ENCODE results near the gene TTC34.

The TTC34 gene

DNA sequence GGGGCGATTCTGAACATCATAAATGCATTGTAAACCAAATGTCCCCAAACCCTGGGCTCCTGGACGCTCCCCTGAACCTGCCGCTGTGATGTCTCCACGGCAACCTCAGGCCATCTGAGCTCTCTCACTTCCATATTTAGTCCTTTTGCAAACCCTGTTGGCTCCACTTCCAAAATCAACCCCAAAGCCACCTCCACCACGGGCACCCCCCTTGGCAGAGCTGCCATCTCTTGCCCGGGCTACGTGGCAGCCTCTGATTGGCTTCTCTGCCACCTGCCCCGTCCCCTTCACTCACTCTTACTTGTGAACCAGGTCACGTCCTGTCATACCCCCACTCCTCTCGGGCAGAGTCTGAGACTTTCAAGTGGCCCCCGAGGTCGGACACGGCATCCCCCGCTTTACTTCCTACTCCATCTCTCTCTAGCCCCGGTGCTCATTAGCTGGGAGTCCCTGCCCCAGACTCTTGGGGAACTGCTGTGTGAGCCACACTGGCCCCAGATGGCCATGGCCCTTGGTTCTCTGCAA lies 199.1 kb downstream of the TTC34 start:
- no peak overlapping the region for H3K9ac ChIP-seq (ENCODE audit: low read length)
- H3K79me2 ChIP-seq (ENCODE audit: low read length): no peaks in the 10 kb centered on the region
- H2AFZ ChIP-seq (ENCODE audit: low read depth, low read length): no peak overlapping the region
- H4K20me1 ChIP-seq (ENCODE audit: insufficient read depth, low read length): no peaks in the 10 kb centered on the region
- no peaks in the 10 kb centered on the region for H3K36me3 ChIP-seq (replicated peaks; ENCODE audit: low read depth, low read length)
- no peak overlapping the region for H3K27ac ChIP-seq (ENCODE audit: low read length)
- no peaks in the 10 kb centered on the region for H3K4me1 ChIP-seq (ENCODE audit: low read length)
- TF ChIP-seq, protein P1, sequence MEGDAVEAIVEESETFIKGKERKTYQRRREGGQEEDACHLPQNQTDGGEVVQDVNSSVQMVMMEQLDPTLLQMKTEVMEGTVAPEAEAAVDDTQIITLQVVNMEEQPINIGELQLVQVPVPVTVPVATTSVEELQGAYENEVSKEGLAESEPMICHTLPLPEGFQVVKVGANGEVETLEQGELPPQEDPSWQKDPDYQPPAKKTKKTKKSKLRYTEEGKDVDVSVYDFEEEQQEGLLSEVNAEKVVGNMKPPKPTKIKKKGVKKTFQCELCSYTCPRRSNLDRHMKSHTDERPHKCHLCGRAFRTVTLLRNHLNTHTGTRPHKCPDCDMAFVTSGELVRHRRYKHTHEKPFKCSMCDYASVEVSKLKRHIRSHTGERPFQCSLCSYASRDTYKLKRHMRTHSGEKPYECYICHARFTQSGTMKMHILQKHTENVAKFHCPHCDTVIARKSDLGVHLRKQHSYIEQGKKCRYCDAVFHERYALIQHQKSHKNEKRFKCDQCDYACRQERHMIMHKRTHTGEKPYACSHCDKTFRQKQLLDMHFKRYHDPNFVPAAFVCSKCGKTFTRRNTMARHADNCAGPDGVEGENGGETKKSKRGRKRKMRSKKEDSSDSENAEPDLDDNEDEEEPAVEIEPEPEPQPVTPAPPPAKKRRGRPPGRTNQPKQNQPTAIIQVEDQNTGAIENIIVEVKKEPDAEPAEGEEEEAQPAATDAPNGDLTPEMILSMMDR (IDR thresholded peaks at IDR 0.05; ENCODE audit: low read depth, low read length): no peak
- TF ChIP-seq EZH2phosphoT487 (IDR thresholded peaks at IDR 0.05; ENCODE audit: low read depth): no peak
- no peak overlapping the region for H3K4me3 ChIP-seq (ENCODE audit: low read length)
- H3K4me2 ChIP-seq (ENCODE audit: low read length): no peak overlapping the region
- no peaks in the 10 kb centered on the region for H3K27me3 ChIP-seq (ENCODE audit: low read depth, low read length)
- no peaks in the 10 kb centered on the region for H3K9me3 ChIP-seq (ENCODE audit: insufficient read depth, low read length)

GRCh38 chr1:2601721-2602303 lies 199.7 kb downstream of the TTC34 start:
- Histone ChIP-seq H3K36me3 (replicated peaks; ENCODE audit: low read depth, low read length) (no peaks in the 10 kb centered on the region), H3K27me3 (ENCODE audit: low read depth, low read length) (no peaks in the 10 kb centered on the region), H3K9ac (ENCODE audit: low read length) (no peak overlapping the region), H3K79me2 (ENCODE audit: low read length) (no peaks in the 10 kb centered on the region), H3K4me1 (ENCODE audit: low read length) (no peaks in the 10 kb centered on the region), H3K27ac (ENCODE audit: low read length) (no peak overlapping the region), H3K4me2 (ENCODE audit: low read length) (no peak overlapping the region), H4K20me1 (ENCODE audit: insufficient read depth, low read length) (no peaks in the 10 kb centered on the region), H3K4me3 (ENCODE audit: low read length) (no peak overlapping the region), H3K9me3 (ENCODE audit: insufficient read depth, low read length) (no peaks in the 10 kb centered on the region), H2AFZ (ENCODE audit: low read depth, low read length) (no peak overlapping the region)
- TF ChIP-seq EZH2phosphoT487 (IDR thresholded peaks at IDR 0.05; ENCODE audit: low read depth): no peak
- TF ChIP-seq, protein P1 (IDR thresholded peaks at IDR 0.05; ENCODE audit: low read depth, low read length): no peak

DNA sequence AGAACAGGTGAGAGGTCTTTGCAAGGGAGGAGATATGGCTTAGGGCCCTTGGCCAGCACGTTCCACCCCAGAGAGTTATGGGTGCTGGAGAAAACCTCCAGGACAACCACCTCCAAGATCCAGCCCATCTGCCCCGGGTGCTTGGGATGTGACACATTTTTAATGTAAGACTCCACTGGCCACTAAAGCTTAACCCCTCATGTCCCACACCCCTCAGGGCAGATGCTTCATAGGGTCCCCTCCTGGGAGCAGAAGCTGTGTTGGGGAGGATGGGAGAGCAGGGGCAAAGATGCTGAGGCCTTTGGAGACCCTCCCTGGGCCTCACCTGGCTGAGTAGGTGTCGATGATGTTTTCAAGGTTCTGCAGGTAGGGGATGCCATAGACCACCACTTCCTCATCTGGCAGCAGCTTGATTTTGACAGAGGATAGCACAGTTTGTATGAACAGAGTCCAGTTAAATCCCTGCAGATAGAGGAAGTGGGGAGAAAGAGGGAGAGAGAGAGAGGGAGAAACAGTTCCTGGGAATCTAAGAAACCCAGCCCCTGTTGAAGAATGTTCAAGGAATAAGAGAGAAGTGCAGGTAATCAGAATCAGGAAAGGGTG lies 203.1 kb downstream of the TTC34 start:
- no peak overlapping the region for H3K9ac ChIP-seq (ENCODE audit: low read length)
- no peaks in the 10 kb centered on the region for H3K27me3 ChIP-seq (ENCODE audit: low read depth, low read length)
- H3K4me2 ChIP-seq (ENCODE audit: low read length): no peak overlapping the region
- H3K36me3 ChIP-seq (replicated peaks; ENCODE audit: low read depth, low read length): no peaks in the 10 kb centered on the region
- H3K4me1 ChIP-seq (ENCODE audit: low read length): no peaks in the 10 kb centered on the region
- H3K27ac ChIP-seq (ENCODE audit: low read length): no peak overlapping the region
- no peak for TF ChIP-seq EZH2phosphoT487 (IDR thresholded peaks at IDR 0.05; ENCODE audit: low read depth)
- TF ChIP-seq, protein P1 (IDR thresholded peaks at IDR 0.05; ENCODE audit: low read depth, low read length): 0 out of 2 replicates have a peak, but pooled peaks have one; percentile 14
- no peaks in the 10 kb centered on the region for H3K79me2 ChIP-seq (ENCODE audit: low read length)
- H2AFZ ChIP-seq (ENCODE audit: low read depth, low read length): no peak overlapping the region
- H3K4me3 ChIP-seq (ENCODE audit: low read length): no peak overlapping the region
- no peaks in the 10 kb centered on the region for H4K20me1 ChIP-seq (ENCODE audit: insufficient read depth, low read length)
- H3K9me3 ChIP-seq (ENCODE audit: insufficient read depth, low read length): no peaks in the 10 kb centered on the region

GRCh38 chr1:2597441-2598328 lies 203.8 kb downstream of the TTC34 start:
- Histone ChIP-seq H3K4me1 (ENCODE audit: low read length) (no peaks in the 10 kb centered on the region), H4K20me1 (ENCODE audit: insufficient read depth, low read length) (no peaks in the 10 kb centered on the region), H3K9ac (ENCODE audit: low read length) (no peak overlapping the region), H3K4me2 (ENCODE audit: low read length) (no peak overlapping the region), H3K9me3 (ENCODE audit: insufficient read depth, low read length) (no peaks in the 10 kb centered on the region), H2AFZ (ENCODE audit: low read depth, low read length) (no peak overlapping the region), H3K36me3 (replicated peaks; ENCODE audit: low read depth, low read length) (no peaks in the 10 kb centered on the region), H3K27me3 (ENCODE audit: low read depth, low read length) (no peaks in the 10 kb centered on the region), H3K4me3 (ENCODE audit: low read length) (no peak overlapping the region), H3K27ac (ENCODE audit: low read length) (no peak overlapping the region), H3K79me2 (ENCODE audit: low read length) (no peaks in the 10 kb centered on the region)
- TF ChIP-seq EZH2phosphoT487 (IDR thresholded peaks at IDR 0.05; ENCODE audit: low read depth): no peak
- TF ChIP-seq, protein P1 (IDR thresholded peaks at IDR 0.05; ENCODE audit: low read depth, low read length): no peak
